Kidney epithelial cell (primary cell): ENCODE results near the gene KRT32. TPM values are rescaled to one million over a fixed set of nuclear protein-coding genes. Genes with fewer than 3 reads are reported as not detected.
"Not testable (repeated sequence)": the region's sequence is repeated elsewhere in the genome, so short reads cannot be mapped to it uniquely, and the experiment has no call there.

ENCODE experiments used
- DNase-seq: peaks from one replicate; pipeline ENCODE4 v3.0.0-alpha.2; 2010; ENCODE audit warnings: low read depth
- H3K27me3 ChIP-seq: 2 replicates; pipeline ENCODE4 v1.6.0; 2011; ENCODE audit warnings: low read length; ENCODE audit not compliant: control insufficient read depth, insufficient read depth
- H3K36me3 ChIP-seq: 2 replicates; pipeline ENCODE4 v1.5.1; 2011; ENCODE audit warnings: low read length; ENCODE audit not compliant: control insufficient read depth, insufficient read depth
- H3K4me3 ChIP-seq: 2 replicates; pipeline ENCODE4 v1.5.1; 2011; ENCODE audit warnings: low read depth, mild to moderate bottlenecking, control low read depth, low read length
- CTCF ChIP-seq: IDR thresholded peaks from 2 replicates; pipeline ENCODE4 v1.5.1; 2011; ENCODE audit warnings: mild to moderate bottlenecking, moderate library complexity, low read length, control low read depth, inconsistent platforms; ENCODE audit not compliant: insufficient read depth, poor library complexity, severe bottlenecking
- total RNA-seq: library from RNA; depleted of rRNA; stranded (reverse); fragments of >200 nt; gene quantifications from 2 replicates; pipeline ENCODE4 v1.2.3, GENCODE V29; 2015

The KRT32 gene
- total RNA-seq, 1 donor from 2014 or later: not detected

DNA sequence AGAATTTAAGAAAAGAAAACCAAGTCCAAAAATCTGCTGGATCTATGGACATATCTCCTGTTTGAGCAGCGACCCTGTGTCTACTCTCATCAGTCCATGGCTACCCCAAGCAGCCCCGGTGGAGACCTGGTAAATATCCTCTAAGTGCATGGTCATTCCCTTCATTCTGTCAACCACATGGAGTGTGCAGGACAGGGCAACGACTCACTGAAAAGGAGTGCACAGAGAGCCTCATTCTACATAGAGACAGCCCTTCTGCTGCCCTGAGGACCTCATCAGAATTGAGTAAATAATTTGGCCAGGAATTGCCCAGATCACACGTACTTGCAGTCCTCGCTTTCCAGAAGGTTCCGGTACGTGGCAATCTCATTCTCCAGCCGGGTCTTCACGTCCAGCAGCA is 29.4 kb downstream of the KRT32 start:
- TF ChIP-seq CTCF: no peak
- DNase-seq: no peak

DNA sequence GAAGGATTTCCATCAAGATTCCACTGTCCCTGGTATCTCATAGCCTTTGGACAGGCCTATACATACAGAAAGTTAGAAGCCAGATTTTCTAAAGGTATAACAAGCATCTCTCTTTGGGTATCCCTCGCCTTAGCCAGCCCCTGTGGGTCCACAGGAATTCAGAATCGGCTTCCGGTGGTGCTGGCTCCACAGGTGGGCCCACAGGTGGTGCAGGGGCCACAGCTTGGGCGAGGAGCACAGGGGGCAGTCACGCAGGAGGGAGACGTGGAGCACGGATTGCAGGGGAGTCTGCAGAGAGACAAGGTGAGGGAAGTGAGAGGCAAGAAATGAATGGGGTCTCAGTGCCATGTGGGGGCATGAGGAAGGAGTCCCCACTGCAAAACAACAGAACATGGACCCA is 29.9 kb downstream of the KRT32 start:
- Histone ChIP-seq H3K4me3 (no peak overlapping the region), H3K36me3 (no peaks in the 10 kb centered on the region), H3K27me3 (no peaks in the 10 kb centered on the region)
- TF ChIP-seq CTCF: no peak
- no peak for DNase-seq

More for the DNA sequence above, 29.4 kb downstream of the KRT32 start:
- H3K4me3 ChIP-seq: no peak overlapping the region
- H3K36me3 ChIP-seq: no peaks in the 10 kb centered on the region
- H3K27me3 ChIP-seq: no peaks in the 10 kb centered on the region

GRCh38 chr17:41434415-41434814 is 32.8 kb downstream of the KRT32 start:
- no peaks in the 10 kb centered on the region for H3K36me3 ChIP-seq
- H3K27me3 ChIP-seq: no peaks in the 10 kb centered on the region
- TF ChIP-seq CTCF: no peak
- DNase-seq: no peak
- no peak overlapping the region for H3K4me3 ChIP-seq

DNA sequence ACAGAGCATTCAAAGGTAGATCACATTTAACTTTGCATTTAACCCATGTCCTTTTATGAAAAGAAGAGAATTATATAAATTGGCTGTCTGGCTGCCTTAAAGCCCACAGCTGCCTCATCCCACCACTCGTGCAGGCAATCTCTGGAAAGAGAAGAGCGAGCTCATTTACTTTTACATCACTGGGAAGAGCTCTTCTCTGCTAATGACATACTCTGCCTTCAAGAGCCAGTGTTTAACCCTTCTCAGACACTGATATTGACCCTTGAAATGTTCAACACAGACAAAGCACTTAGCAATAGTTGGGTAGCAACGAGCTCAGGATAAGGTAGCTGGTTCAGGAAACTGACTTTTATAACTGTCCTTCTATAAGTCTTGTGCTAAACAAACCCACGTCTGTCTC is 33.2 kb downstream of the KRT32 start:
- Histone ChIP-seq H3K27me3 (no peaks in the 10 kb centered on the region), H3K36me3 (no peaks in the 10 kb centered on the region), H3K4me3 (no peak overlapping the region)
- DNase-seq: no peak
- TF ChIP-seq CTCF: no peak

DNA sequence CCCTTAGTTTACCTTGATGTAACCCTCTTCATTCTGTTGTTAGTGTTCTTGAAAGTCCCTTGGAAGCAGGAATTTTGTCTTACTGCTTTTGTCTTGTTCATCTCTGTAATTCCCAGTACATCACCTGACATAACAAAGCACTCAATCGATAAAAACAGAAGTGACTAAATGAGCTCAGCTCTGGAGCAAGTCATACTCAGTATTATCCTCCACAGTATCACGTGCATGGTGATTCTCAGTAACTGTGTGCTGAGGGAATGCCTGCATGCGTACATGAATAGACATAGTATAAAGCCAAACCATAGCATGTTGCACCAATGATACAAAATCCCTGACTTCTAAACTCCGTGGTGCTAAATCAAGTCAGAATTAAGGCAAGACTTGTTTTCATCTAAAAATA is 33.6 kb downstream of the KRT32 start:
- DNase-seq: no peak
- no peak overlapping the region for H3K4me3 ChIP-seq
- no peaks in the 10 kb centered on the region for H3K27me3 ChIP-seq
- no peaks in the 10 kb centered on the region for H3K36me3 ChIP-seq
- no peak for TF ChIP-seq CTCF

DNA sequence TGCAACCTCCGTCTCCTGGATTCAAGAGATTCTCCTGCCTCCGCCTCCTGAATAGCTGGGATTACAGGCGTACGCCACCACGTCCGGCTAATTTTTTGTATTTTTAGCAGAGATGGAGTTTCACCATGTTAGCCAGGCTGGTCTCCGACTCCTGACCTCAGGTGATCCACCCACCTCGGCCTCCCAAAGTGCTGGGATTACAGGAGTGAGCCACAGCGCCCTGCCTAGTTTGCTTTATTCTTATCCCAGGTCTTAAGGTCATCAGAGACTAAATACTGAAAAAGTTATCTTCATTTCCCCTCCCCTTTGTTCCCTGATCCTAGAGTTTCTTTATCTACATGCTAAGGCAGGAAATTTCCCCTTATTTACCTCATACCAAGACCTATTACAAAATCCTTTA is 36.8 kb downstream of the KRT32 start:
- not testable (repeated sequence) for H3K36me3 ChIP-seq, DNase-seq, H3K27me3 ChIP-seq, H3K4me3 ChIP-seq

DNA sequence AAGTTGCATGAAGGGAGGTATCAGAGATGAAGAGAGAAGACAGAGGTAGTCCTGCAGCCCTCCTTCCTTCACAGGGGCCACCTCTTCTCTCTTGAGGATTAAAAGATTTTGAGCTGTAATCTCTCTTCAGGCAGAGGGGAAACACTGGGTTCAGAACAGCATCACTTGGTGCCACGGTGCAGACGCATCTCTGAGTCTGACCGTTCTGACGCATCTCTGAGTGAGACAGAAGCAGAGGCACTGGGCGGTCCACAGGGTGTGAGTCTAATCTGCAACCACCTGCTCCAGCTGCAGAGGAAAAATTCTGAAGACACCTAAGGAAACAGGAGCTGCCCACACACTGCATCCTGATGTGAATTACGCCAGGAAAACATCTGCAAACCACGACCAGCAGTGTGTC is 37.5 kb downstream of the KRT32 start:
- DNase-seq: no peak
- Histone ChIP-seq H3K27me3 (no peaks in the 10 kb centered on the region), H3K4me3 (no peak overlapping the region), H3K36me3 (no peaks in the 10 kb centered on the region)
- no peak for TF ChIP-seq CTCF
